GM23248 (cell line): ENCODE measurements around the gene SEZ6L2. TPM values are rescaled to one million over a fixed set of nuclear protein-coding genes. Genes with fewer than 3 reads are reported as not detected.

Source experiments
- DNase-seq: peaks from one replicate; pipeline ENCODE4 v3.0.0-alpha.2; 2015
- H2AFZ ChIP-seq: fragments of 200-600 bp; sonication (generic); 2 replicates; pipeline ENCODE4 v1.6.1; 2016; ENCODE audit warnings: antibody characterized with exemption
- H3F3A ChIP-seq: fragments of 200-600 bp; sonication (generic); 2 replicates; pipeline ENCODE4 v1.6.1; 2016; ENCODE audit warnings: mild to moderate bottlenecking, antibody characterized with exemption, mixed run types; ENCODE audit not compliant: insufficient read depth
- H3K27ac ChIP-seq: fragments of 200-600 bp; sonication (generic); 2 replicates; pipeline ENCODE4 v1.5.1; 2016; ENCODE audit warnings: mild to moderate bottlenecking
- H3K27me3 ChIP-seq: fragments of 200-600 bp; sonication (generic); replicated peaks from 2 replicates; pipeline ENCODE4 v1.6.1; 2016; ENCODE audit warnings: mild to moderate bottlenecking; ENCODE audit not compliant: insufficient read depth
- H3K36me3 ChIP-seq: fragments of 200-600 bp; sonication (generic); 2 replicates; pipeline ENCODE4 v1.6.1; 2016; ENCODE audit warnings: low read depth, mild to moderate bottlenecking
- H3K4me1 ChIP-seq: fragments of 200-600 bp; sonication (generic); 2 replicates; pipeline ENCODE4 v1.6.1; 2016; ENCODE audit warnings: mild to moderate bottlenecking; ENCODE audit not compliant: insufficient read depth
- H3K4me2 ChIP-seq: fragments of 200-600 bp; sonication (generic); one replicate; pipeline ENCODE4 v1.6.1; 2016; ENCODE audit warnings: mild to moderate bottlenecking; ENCODE audit not compliant: unreplicated experiment
- H3K4me3 ChIP-seq: fragments of 200-600 bp; sonication (generic); 2 replicates; pipeline ENCODE4 v1.5.1; 2016; ENCODE audit warnings: mild to moderate bottlenecking
- H3K79me2 ChIP-seq: fragments of 200-600 bp; sonication (generic); 2 replicates; pipeline ENCODE4 v1.6.1; 2016; ENCODE audit warnings: mild to moderate bottlenecking; ENCODE audit not compliant: insufficient read depth
- H3K9ac ChIP-seq: fragments of 200-600 bp; sonication (generic); 2 replicates; pipeline ENCODE4 v1.6.1; 2016; ENCODE audit warnings: mild to moderate bottlenecking
- H3K9me2 ChIP-seq: fragments of 200-600 bp; sonication (generic); 2 replicates; pipeline ENCODE4 v1.6.1; 2016; ENCODE audit warnings: mixed run types, mild to moderate bottlenecking, moderate library complexity; ENCODE audit not compliant: insufficient read depth
- H3K9me3 ChIP-seq: fragments of 200-600 bp; sonication (generic); one replicate; pipeline ENCODE4 v1.6.1; 2017; ENCODE audit warnings: low read depth
- H4K20me1 ChIP-seq: fragments of 200-600 bp; sonication (generic); 2 replicates; pipeline ENCODE4 v1.6.0; 2016; ENCODE audit not compliant: insufficient read depth
- EZH2 ChIP-seq: fragments of 200-600 bp; sonication (generic); IDR thresholded peaks from 2 replicates; pipeline ENCODE4 v1.6.1; 2018; ENCODE audit warnings: antibody characterized with exemption, mild to moderate bottlenecking; ENCODE audit not compliant: insufficient read depth, poor library complexity, severe bottlenecking
- EZH2phosphoT487 ChIP-seq: fragments of 200-600 bp; sonication (generic); IDR thresholded peaks from 2 replicates; pipeline ENCODE4 v1.6.1; 2018; ENCODE audit warnings: antibody characterized with exemption, moderate library complexity, mild to moderate bottlenecking, low read depth; ENCODE audit not compliant: insufficient read depth
- WGBS, 2 experiments: methylation state at CpG; one replicate each; pipeline ENCODE4 v1.1.6; 2015 to 2017; ENCODE audit warnings: low lambda C conversion rate in 2 of 2, low coverage in 1 of 2; ENCODE audit errors: missing lambda C conversion rate in 2 of 2; 5-methylcytosine and 5-hydroxymethylcytosine counted together
- in situ Hi-C: fragments of 300-500 bp; cut with MboI; formaldehyde crosslinking; loops from 2 replicates; pipeline ENCODE4 v1.15.0; 2020
- polyA plus RNA-seq: library from polyadenylated mRNA; unstranded; fragments of >200 nt; fragmentation: Nextera tagmentation; extraction: Ambion mirVana; gene quantifications from 2 replicates; pipeline ENCODE4 v1.2.1, GENCODE V29; 2016
- total RNA-seq: library from RNA; depleted of rRNA; stranded (reverse); fragments of >200 nt; shearing (Covaris generic); gene quantifications from 2 replicates; pipeline ENCODE4 v1.2.3, GENCODE V29; 2014

The SEZ6L2 gene
- total and polyA plus RNA-seq, 2 experiments from 2014 or later, result 6.9 to 34.7 TPM

- H3K36me3 ChIP-seq, result no peaks in the 10 kb centered on the region; the same call in 1 of the 2 replicates
- no peak overlapping the region for H2AFZ ChIP-seq
- DNase-seq, result no peak
- no peaks in the 10 kb centered on the region for H3K9me3 ChIP-seq
- H3K27me3 ChIP-seq, result no peaks in the 10 kb centered on the region
- H3K27ac ChIP-seq, result no peak overlapping the region
- no peak overlapping the region for H3K4me2 ChIP-seq
- in situ Hi-C loops, result no loop called here
- H3K4me3 ChIP-seq, result no peak overlapping the region
- 78 to 79% methylated on average over 13 of the region's 13 CpGs for WGBS, 2 experiments
- peaks cover 30% of the 10 kb centered on the region for H3K79me2 ChIP-seq
- H3K9me2 ChIP-seq, result no peaks in the 10 kb centered on the region
- H3K4me1 ChIP-seq, result peaks cover 9% of the 10 kb centered on the region
- H4K20me1 ChIP-seq, result no peaks in the 10 kb centered on the region
- no peak for TF ChIP-seq EZH2phosphoT487
- no peak for TF ChIP-seq EZH2
- no peak overlapping the region for H3K9ac ChIP-seq
- peaks cover 14% of the 10 kb centered on the region; the same call in 1 of the 2 replicates for H3F3A ChIP-seq
Measured at GRCh38 chr16:29905668-29906067, 6.3 kb upstream of the SEZ6L2 start.

GRCh38 chr16:29904947-29905346 lies 5.6 kb upstream of the SEZ6L2 start:
- H3K36me3 ChIP-seq, result no peaks in the 10 kb centered on the region; the same call in 1 of the 2 replicates
- no peak overlapping the region for H3K4me2 ChIP-seq
- WGBS, 2 experiments, result 94 to 96% methylated on average over 7 of the region's 7 CpGs
- peaks cover 30% of the 10 kb centered on the region for H3K79me2 ChIP-seq
- no peak overlapping the region for H3K4me3 ChIP-seq
- H3K27me3 ChIP-seq, result no peaks in the 10 kb centered on the region
- H3K27ac ChIP-seq, result no peak overlapping the region
- H3F3A ChIP-seq, result peaks cover 14% of the 10 kb centered on the region; the same call in 1 of the 2 replicates
- H4K20me1 ChIP-seq, result no peaks in the 10 kb centered on the region
- no peak for DNase-seq
- peaks cover 9% of the 10 kb centered on the region for H3K4me1 ChIP-seq
- no peaks in the 10 kb centered on the region for H3K9me3 ChIP-seq
- H2AFZ ChIP-seq, result no peak overlapping the region
- TF ChIP-seq EZH2phosphoT487 (no peak), EZH2 (no peak)
- H3K9me2 ChIP-seq, result no peaks in the 10 kb centered on the region
- no peak overlapping the region for H3K9ac ChIP-seq
- in situ Hi-C loops, result no loop called here

- no peak overlapping the region for H3K9ac ChIP-seq
- peaks cover 30% of the 10 kb centered on the region for H3K79me2 ChIP-seq
- WGBS, 2 experiments, result 58 to 60% methylated on average over 4 of the region's 4 CpGs
- H3K9me3 ChIP-seq, result no peaks in the 10 kb centered on the region
- no peak overlapping the region for H3K4me2 ChIP-seq
- in situ Hi-C loops, result no loop called here
- TF ChIP-seq EZH2phosphoT487, result no peak
- TF ChIP-seq EZH2, result no peak
- no peak overlapping the region for H3K27ac ChIP-seq
- no peak overlapping the region for H2AFZ ChIP-seq
- H3K27me3 ChIP-seq, result no peaks in the 10 kb centered on the region
- H3K4me1 ChIP-seq, result peaks cover 9% of the 10 kb centered on the region
- no peaks in the 10 kb centered on the region for H4K20me1 ChIP-seq
- no peaks in the 10 kb centered on the region for H3K9me2 ChIP-seq
- DNase-seq, result no peak
- H3K4me3 ChIP-seq, result no peak overlapping the region
- no peaks in the 10 kb centered on the region; the same call in 1 of the 2 replicates for H3K36me3 ChIP-seq
- H3F3A ChIP-seq, result 0 out of 2 replicates have a peak, but pooled peaks cover 5% of the 10 kb centered on the region
Measured at GRCh38 chr16:29903590-29903989, 4.2 kb upstream of the SEZ6L2 start.

- H3K4me1 ChIP-seq, result peaks cover 9% of the 10 kb centered on the region
- H3K27ac ChIP-seq, result no peak overlapping the region
- no peak for DNase-seq
- peak overlapping the region; percentile 82 for H3K4me2 ChIP-seq
- peak overlapping the region; percentile 78; the same call in 1 of the 2 replicates for H3K9ac ChIP-seq
- H4K20me1 ChIP-seq, result no peaks in the 10 kb centered on the region
- no peaks in the 10 kb centered on the region for H3F3A ChIP-seq
- no peak for TF ChIP-seq EZH2phosphoT487
- in situ Hi-C loops, result no loop called here
- H2AFZ ChIP-seq, result no peak overlapping the region
- no peaks in the 10 kb centered on the region for H3K9me3 ChIP-seq
- peak overlapping the region; percentile 82 for H3K4me3 ChIP-seq
- 91 to 93% methylated on average over 16 to 17 of the region's 19 CpGs for WGBS, 2 experiments
- peaks cover 30% of the 10 kb centered on the region for H3K79me2 ChIP-seq
- H3K9me2 ChIP-seq, result no peaks in the 10 kb centered on the region
- H3K36me3 ChIP-seq, result no peaks in the 10 kb centered on the region
- H3K27me3 ChIP-seq, result no peaks in the 10 kb centered on the region
Measured at GRCh38 chr16:29901607-29901945, 2.2 kb upstream of the SEZ6L2 start.
